ENCODE data around the gene MCC.

DNA sequence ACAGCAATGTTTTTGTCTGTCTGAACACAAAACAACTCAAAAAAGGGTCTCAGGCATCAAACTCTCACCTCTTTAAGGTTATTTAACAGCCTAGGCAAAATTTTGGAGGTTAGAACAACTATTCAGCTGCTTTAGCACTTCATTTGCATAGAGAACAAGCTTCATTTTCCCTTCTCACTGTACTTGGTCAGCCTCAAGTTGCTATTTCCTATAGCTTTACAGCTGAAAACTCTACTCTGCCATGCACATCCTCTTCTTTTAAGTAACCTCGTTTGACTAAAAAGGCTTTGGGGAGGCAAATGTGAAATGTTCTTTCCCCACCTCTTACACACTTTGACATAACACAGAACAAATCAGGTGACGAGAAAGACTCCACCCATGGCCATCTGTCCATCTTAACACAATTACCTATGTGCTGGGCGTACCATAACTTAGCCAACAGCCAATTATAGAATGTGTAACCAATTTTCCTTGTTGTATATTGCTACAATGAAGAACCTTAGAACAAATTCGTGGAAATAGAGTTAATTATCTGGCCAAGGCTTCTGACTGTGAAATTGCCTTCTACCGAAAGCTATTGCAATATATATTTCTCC is 315.9 kb downstream of the MCC start:
- TF ChIP-seq, protein P1, sequence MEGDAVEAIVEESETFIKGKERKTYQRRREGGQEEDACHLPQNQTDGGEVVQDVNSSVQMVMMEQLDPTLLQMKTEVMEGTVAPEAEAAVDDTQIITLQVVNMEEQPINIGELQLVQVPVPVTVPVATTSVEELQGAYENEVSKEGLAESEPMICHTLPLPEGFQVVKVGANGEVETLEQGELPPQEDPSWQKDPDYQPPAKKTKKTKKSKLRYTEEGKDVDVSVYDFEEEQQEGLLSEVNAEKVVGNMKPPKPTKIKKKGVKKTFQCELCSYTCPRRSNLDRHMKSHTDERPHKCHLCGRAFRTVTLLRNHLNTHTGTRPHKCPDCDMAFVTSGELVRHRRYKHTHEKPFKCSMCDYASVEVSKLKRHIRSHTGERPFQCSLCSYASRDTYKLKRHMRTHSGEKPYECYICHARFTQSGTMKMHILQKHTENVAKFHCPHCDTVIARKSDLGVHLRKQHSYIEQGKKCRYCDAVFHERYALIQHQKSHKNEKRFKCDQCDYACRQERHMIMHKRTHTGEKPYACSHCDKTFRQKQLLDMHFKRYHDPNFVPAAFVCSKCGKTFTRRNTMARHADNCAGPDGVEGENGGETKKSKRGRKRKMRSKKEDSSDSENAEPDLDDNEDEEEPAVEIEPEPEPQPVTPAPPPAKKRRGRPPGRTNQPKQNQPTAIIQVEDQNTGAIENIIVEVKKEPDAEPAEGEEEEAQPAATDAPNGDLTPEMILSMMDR (IDR thresholded peaks at IDR 0.05), result no peak
- no peak for TF ChIP-seq POLR2A (IDR thresholded peaks at IDR 0.05)

Data from upper lobe of left lung (tissue), 4 donors.